Urinary bladder (tissue), 4 donors: Measurements from ENCODE around the gene GPATCH4. TPM values are rescaled to one million over a fixed set of nuclear protein-coding genes. Genes with fewer than 3 reads are reported as not detected.
"Not testable (repeated sequence)": the region's sequence is repeated elsewhere in the genome, so short reads cannot be mapped to it uniquely, and the experiment has no call there.

ENCODE experiments used
- DNase-seq: peaks from one replicate; pipeline ENCODE4 v3.0.0-alpha.2; 2015; ENCODE audit errors: extremely low spot score
- H3K27ac ChIP-seq: one replicate; pipeline ENCODE4 v1.5.1; 2013; ENCODE audit warnings: low read depth, mild to moderate bottlenecking, moderate library complexity
- H3K36me3 ChIP-seq: one replicate; pipeline ENCODE4 v1.6.1; 2013; ENCODE audit warnings: mild to moderate bottlenecking, moderate library complexity; ENCODE audit not compliant: insufficient read depth
- H3K4me1 ChIP-seq: one replicate; pipeline ENCODE4 v1.6.1; 2013; ENCODE audit warnings: mild to moderate bottlenecking, moderate library complexity; ENCODE audit not compliant: insufficient read depth
- H3K4me3 ChIP-seq: one replicate; pipeline ENCODE4 v1.5.1; 2013; ENCODE audit warnings: low read depth, low read length
- WGBS: extraction: QIAGEN DNeasy Blood & Tissue Kit; methylation state at CpG from one replicate; pipeline ENCODE4 v1.1.7; 2013; 5-methylcytosine and 5-hydroxymethylcytosine counted together
- polyA plus RNA-seq: library from polyadenylated mRNA; stranded (reverse); fragments of 200-250 nt; gene quantifications from one replicate; pipeline ENCODE4 v1.2.3, GENCODE V29; 2013
- total RNA-seq: library from RNA; depleted of rRNA; stranded (reverse); fragments of >200 nt; gene quantifications from one replicate; pipeline ENCODE4 v1.2.3, GENCODE V29; 2014
- donor health status: healthy with polysubstance abuse.
- donor health status: healthy.

Gene GPATCH4
- total and polyA plus RNA-seq, 2 donors: 6.1 to 24.5 TPM

DNA sequence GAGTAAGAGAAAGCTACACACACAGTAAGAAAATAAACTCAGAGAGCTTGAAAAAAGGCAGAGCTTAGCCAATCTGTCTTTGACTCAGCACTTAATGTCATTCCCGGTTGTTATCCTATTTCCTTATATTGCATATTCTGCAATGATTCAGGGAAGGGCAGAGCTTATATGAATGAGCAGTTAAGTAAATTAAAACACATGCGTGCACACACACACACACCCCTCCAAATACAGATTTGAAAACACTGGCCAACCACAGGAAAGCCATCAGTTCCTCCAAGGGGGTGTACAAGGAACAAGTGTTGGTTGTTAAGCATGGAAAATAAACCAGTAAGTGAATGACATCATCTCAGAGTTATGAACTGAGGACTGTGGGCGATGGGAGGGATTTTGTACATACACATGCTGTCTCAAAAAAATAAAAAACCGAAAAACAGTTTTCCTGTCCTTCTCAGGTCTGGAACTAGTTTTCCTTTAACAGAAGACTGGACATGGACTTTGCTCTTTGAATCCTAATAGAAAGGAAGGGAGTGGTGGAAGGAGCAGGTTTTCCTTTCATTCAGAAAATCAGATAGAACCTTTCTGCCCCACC is 29.9 kb downstream of the GPATCH4 start:
- no peak for DNase-seq
- H3K4me3 ChIP-seq: no peak overlapping the region
- WGBS: 13% methylated on average over 4 of the region's 4 CpGs

GRCh38 chr1:156566436-156566835 is 34.8 kb downstream of the GPATCH4 start:
- H3K4me3 ChIP-seq: no peak overlapping the region
- no peaks in the 10 kb centered on the region for H3K36me3 ChIP-seq
- no peaks in the 10 kb centered on the region for H3K4me1 ChIP-seq
- no peak overlapping the region for H3K27ac ChIP-seq
- 94% methylated on average over 4 of the region's 4 CpGs for WGBS
- no peak for DNase-seq

More for the DNA sequence above, 29.9 kb downstream of the GPATCH4 start:
- no peak overlapping the region for H3K27ac ChIP-seq
- H3K4me1 ChIP-seq: no peaks in the 10 kb centered on the region
- H3K36me3 ChIP-seq: no peaks in the 10 kb centered on the region

- no peak overlapping the region for H3K4me3 ChIP-seq
- H3K27ac ChIP-seq: no peak overlapping the region
- 78% methylated on average over 2 of the region's 2 CpGs for WGBS
- DNase-seq: no peak
- H3K36me3 ChIP-seq: no peaks in the 10 kb centered on the region
- no peaks in the 10 kb centered on the region for H3K4me1 ChIP-seq
Measured at GRCh38 chr1:156565519-156565918, 35.8 kb downstream of the GPATCH4 start.

GRCh38 chr1:156560585-156561163 is 40.6 kb downstream of the GPATCH4 start:
- no peaks in the 10 kb centered on the region for H3K4me1 ChIP-seq
- no peaks in the 10 kb centered on the region for H3K36me3 ChIP-seq
- WGBS: 70% methylated on average over 5 of the region's 5 CpGs
- no peak overlapping the region for H3K4me3 ChIP-seq
- DNase-seq: no peak
- H3K27ac ChIP-seq: no peak overlapping the region

- no peak overlapping the region for H3K4me3 ChIP-seq
- no peaks in the 10 kb centered on the region for H3K4me1 ChIP-seq
- H3K36me3 ChIP-seq: no peaks in the 10 kb centered on the region
- no peak overlapping the region for H3K27ac ChIP-seq
- 74% methylated on average over 5 of the region's 5 CpGs for WGBS
- DNase-seq: no peak
Measured at GRCh38 chr1:156559797-156560385, 41.4 kb downstream of the GPATCH4 start.

GRCh38 chr1:156559086-156559796 is 42.0 kb downstream of the GPATCH4 start:
- WGBS: 90% methylated on average over 7 of the region's 8 CpGs
- Histone ChIP-seq H3K36me3 (no peaks in the 10 kb centered on the region), H3K4me3 (no peak overlapping the region), H3K4me1 (no peaks in the 10 kb centered on the region), H3K27ac (no peak overlapping the region)
- no peak for DNase-seq

DNA sequence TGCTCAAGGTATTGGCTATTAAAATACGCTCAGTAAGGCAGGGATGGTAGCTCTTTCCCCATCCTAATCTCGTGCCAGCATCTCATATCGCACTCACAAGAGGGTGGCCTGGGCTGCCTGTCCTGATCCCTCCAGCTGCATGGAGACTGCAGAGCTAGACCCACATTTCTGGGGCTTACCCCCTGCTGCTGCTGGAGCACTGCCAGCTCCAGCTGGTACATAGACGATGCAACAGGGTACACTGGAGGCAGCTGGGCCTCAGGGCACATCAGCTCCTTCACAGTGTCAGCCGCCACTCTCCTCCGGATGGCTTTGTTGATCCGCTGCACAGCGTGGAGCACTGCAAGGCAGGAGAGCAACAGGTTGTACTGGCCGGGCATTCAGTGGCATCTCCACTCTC is 44.9 kb downstream of the GPATCH4 start:
- Histone ChIP-seq H3K4me3 (no peak overlapping the region), H3K27ac (no peak overlapping the region), H3K36me3 (no peaks in the 10 kb centered on the region), H3K4me1 (no peaks in the 10 kb centered on the region)
- no peak for DNase-seq
- WGBS: 82% methylated on average over 9 of the region's 9 CpGs

- Histone ChIP-seq H3K27ac (no peak overlapping the region), H3K4me1 (no peaks in the 10 kb centered on the region), H3K36me3 (no peaks in the 10 kb centered on the region), H3K4me3 (no peak overlapping the region)
- 96% methylated on average over 2 of the region's 2 CpGs for WGBS
- no peak for DNase-seq
Measured at GRCh38 chr1:156555715-156556114, 45.6 kb downstream of the GPATCH4 start.

- H3K27ac ChIP-seq: no peak overlapping the region
- no peaks in the 10 kb centered on the region for H3K4me1 ChIP-seq
- H3K4me3 ChIP-seq: no peak overlapping the region
- DNase-seq: no peak
- 83% methylated on average over 8 of the region's 8 CpGs for WGBS
- H3K36me3 ChIP-seq: no peaks in the 10 kb centered on the region
Measured at GRCh38 chr1:156554971-156555370, 46.3 kb downstream of the GPATCH4 start.

DNA sequence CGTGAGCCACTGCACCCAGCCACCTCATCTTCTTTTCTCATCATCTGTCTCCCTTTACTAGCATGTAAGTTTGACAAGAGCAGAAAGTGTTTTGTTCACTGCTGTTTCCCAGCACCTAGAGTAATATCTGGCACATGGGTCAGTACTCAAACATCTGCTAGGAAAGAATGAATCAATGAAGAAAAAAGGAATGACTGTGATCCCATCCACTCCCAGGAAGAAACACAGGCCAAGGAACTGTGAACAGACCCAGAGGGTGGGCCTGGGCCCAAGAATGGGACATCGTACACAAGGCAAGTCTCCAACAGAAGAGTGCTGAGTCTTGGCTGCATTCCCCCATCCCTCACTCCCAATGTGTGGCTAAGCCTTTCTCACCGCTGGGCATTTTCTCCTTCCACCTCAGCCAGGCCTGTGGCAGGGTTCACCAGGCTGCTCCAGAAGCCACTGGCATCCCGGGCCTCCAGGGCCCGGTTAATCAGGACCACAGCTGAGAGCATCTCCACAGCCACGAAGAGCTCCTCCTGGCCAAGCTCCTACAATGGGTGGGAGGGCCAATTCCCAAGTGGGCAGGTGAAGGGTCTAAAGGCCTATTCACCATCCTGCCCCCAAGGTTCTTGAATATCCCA is 47.3 kb downstream of the GPATCH4 start:
- no peak for DNase-seq
- no peaks in the 10 kb centered on the region for H3K4me1 ChIP-seq
- no peak overlapping the region for H3K4me3 ChIP-seq
- H3K36me3 ChIP-seq: no peaks in the 10 kb centered on the region
- 83% methylated on average over 6 of the region's 6 CpGs for WGBS
- H3K27ac ChIP-seq: no peak overlapping the region

DNA sequence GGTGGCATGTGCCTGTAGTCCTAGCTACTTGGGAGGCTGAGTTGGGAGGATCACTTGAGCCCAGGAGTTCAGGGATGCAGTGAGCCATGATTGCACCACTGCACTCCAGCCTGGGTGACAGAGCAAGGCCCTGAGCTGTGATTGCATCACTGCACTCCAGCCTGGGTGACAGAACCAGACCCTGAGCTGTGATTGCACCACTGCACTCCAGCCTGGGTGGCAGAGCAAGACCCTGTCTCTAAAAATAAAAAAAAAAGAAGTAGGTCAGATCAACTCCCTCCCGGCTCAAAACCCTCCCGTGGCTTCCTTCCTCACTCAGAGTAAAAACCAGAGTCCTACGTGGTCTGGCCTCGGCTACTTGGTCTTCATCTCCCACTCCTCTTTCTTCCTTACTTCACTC is 48.3 kb downstream of the GPATCH4 start:
- not testable (repeated sequence) for DNase-seq, H3K27ac ChIP-seq, H3K4me3 ChIP-seq, H3K4me1 ChIP-seq, H3K36me3 ChIP-seq
- 96% methylated on average over 4 of the region's 4 CpGs for WGBS

DNA sequence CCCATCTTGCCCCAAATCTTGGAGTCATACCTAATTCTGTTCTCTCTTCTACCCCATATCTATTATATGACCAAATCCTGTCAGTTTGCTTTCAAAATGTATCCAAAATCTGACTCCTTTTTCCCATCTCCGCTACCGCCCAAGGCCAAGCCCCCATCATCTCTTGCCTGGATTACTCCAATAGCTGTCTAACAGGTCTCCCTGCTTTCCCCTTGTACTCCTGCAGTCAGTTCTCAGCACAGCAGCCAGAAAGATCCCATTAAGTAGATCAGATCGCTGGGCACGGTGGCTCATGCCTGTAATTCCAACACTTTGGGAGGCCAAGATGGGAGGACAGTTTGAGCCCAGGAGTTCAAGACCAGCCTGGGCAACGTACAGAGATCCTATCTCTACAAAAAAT is 48.8 kb downstream of the GPATCH4 start:
- 78% methylated on average over 5 of the region's 5 CpGs for WGBS
- no peak for DNase-seq
- H3K36me3 ChIP-seq: no peaks in the 10 kb centered on the region
- H3K27ac ChIP-seq: no peak overlapping the region
- no peak overlapping the region for H3K4me3 ChIP-seq
- H3K4me1 ChIP-seq: no peaks in the 10 kb centered on the region

DNA sequence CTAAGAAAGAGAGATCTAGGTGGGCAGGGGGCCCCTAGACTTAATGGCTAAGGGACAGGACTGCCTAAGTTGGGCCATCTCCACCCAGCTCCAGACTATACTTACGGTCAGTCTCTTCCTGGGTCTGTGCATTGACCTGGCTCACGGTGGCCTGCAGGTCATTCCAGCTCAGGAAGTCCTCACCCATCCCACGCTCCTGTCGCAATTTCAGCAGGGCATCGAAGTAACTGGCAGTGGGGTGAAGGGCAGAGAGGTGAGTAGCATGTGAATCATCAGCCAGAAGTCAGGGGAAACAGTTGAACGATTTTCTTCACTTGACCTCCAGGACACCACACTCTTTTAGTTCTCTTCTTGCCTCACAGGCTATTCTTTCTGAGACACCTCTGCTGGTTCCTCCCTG is 49.4 kb downstream of the GPATCH4 start:
- H3K27ac ChIP-seq: no peak overlapping the region
- H3K4me1 ChIP-seq: no peaks in the 10 kb centered on the region
- no peak overlapping the region for H3K4me3 ChIP-seq
- 93% methylated on average over 6 of the region's 6 CpGs for WGBS
- no peak for DNase-seq
- H3K36me3 ChIP-seq: no peaks in the 10 kb centered on the region
